ENCODE data around the gene KAT8.
A peak's percentile ranks its signal among the peaks of the same experiment; 100 is the strongest.
"Not testable (repeated sequence)": the region's sequence is repeated elsewhere in the genome, so short reads cannot be mapped to it uniquely, and the experiment has no call there.

KAT8 gene

DNA sequence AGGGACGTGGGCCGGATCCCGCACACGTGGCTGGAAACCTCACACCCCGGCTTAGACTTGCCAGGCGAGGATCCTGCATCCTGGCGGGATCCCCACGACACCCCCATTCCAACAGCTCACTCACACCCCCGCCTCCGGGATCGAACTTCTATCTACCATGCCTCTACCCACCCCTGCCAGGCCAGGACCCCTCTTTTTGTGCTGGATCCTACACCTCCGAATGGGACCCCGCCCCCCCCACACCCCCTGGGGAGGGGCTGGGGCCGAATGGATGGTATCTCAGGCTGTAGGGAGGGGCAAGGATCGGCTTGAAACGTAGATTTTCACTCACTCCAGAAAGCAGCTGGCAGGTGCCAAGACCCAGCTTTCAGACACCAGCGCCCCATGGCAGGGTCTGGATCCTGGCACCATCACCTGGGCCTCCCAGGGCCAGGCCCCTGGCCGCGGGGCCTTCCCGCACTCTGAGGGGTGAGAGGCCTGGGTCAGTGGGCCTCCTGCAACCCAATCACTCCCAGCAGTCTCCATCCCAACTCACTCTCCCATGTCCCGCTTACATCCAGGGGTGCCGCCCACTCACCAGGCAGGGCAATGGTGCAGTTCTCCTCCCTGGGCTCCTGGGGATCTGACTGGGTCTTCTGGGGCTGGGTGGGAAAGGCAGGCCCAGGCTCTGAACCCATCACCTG, 25.7 kb downstream of the KAT8 start:
- DNase-seq (ENCODE audit: insufficient read length, low spot score) = no peak
- no peak for FAIRE-seq

DNA sequence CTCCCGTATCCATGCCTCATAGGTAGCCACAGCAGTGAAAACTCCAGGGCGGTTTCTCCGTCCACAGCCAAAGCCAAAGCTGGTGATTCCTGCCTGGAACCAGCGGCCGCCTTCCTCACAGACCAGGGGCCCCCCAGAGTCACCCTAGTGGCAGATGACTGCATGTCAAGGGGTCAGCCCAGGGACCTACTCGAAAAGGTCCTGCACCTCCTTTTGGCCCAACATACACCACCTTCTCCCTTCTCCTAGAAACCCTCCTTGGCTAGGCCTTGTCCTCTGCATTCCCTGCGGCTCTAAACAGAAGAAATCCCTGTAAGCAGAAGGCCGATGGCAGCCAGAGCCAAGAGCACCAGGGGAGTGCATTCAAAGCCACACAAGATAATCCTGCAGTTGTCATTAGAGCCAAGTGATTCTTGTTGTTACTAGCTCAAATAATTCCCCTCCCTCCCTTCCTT, 26.3 kb downstream of the KAT8 start:
- DNase-seq (ENCODE audit: insufficient read length, low spot score) = no peak

DNA sequence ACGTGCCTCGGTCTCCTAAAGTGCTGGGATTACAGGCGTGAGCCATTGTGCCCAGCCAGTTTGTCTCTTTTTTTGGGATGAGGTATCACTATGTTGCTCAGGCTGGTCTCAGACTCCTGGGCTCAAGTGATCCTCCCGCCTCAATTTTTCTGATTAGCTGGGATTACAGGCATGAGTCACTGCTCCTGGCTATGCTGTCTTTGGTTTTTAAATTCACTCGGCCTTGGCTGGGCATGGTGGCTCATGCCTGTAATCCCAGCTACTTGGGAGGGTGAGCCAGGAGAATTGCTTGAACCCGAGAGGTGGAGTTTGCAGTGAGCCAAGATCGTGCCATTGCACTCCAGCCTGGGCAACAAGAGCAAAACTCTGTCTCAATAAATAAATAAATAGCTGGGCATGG, 27.0 kb downstream of the KAT8 start:
- not testable (repeated sequence) for DNase-seq (ENCODE audit: insufficient read length, low spot score); FAIRE-seq

More for the DNA sequence above, 26.3 kb downstream of the KAT8 start:
- FAIRE-seq = no peak

DNA sequence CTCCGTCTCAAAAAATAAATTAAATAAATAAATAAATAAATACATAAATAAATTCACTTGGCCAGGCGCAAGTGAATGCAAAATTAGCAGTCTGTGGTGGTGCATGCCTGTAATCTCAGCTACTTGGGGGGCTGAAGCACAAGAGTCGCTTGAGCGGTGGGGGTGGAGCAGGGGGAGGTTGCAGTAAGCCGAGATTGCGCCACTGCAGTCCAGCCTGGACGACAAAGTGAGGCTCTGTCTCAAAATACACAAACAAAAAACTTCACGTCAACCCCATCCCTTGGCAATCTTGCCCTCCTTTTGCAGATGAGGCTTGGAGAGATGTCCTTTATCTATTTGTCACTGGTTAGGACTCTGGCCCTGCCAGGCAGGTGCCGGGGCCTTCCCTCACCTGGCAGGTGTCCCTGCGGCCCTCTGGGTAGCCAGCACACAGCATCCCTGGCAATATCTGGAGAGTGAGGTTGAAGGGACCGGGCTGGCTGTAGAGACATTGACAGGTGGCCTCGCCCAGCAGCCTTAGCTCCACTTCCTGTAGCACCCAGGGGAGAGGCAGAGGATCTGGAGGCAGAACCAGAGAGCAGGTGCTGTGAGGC, 28.0 kb downstream of the KAT8 start:
- DNase-seq (ENCODE audit: insufficient read length, low spot score) (no peak), FAIRE-seq (no peak)

DNA sequence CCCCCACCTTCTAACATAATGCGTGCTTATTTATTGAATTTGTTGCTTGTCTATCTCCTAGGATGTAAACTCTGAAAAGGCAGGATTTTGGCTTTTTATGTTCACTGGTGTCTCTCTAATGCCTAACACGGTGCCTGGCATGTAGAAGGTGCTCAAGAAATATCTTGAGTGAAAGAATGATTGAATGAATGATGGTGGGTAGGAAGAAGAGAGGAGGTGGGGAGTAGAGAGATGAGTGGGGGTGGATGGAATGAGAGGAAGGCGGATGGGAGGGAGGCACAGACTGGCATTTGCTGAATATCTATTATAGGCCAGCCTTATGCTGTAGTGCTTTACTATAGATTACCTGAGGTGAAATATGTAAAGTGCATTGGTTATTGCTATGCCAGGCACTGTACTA, 30.1 kb downstream of the KAT8 start:
- DNase-seq (ENCODE audit: insufficient read length, low spot score) (no peak), FAIRE-seq (no peak)

DNA sequence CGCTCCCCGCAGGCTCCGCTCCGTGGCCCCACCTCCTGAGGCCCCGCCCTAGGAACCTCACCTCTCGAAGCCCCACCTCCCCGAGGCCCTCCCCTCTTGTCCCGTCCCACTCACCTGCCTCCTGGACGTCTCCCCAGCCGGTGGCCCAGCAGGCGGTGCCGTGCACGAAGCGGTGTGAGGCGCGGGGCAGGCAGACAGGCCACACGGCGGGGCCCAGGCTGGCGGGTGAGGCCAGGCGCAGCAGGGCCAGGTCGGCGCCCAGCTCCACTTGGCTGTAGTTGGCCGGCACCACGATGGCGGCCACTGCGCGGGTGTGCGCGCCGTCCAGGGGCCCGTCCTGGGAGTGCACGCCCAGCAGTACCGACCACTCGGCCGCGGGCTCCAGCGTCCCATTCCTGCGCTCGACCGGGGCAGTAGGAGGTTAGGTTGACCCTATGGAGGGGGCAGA, 30.8 kb downstream of the KAT8 start:
- DNase-seq (ENCODE audit: insufficient read length, low spot score) (no peak), FAIRE-seq (no peak)

DNA sequence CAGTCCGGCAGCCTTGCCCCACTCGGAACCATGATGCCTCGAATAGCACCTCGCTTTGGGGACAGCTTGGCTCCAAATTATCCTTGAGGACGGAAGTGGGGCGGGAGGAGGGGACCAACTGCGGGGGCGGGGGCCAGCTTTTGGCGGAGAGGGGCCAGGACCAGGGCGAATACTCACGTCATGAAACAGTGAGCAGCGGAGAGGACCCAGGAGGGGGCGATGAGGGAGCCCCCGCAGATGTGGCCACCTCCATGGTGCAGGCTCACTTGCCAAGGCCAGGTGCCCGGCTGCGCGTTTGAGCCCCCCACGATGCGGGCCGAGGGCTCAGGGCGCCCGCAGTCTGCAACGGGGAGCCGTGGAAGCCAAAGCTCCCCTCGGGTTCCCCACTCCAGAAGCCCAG, 31.4 kb downstream of the KAT8 start:
- no peak for DNase-seq (ENCODE audit: insufficient read length, low spot score)
- FAIRE-seq = no peak

DNA sequence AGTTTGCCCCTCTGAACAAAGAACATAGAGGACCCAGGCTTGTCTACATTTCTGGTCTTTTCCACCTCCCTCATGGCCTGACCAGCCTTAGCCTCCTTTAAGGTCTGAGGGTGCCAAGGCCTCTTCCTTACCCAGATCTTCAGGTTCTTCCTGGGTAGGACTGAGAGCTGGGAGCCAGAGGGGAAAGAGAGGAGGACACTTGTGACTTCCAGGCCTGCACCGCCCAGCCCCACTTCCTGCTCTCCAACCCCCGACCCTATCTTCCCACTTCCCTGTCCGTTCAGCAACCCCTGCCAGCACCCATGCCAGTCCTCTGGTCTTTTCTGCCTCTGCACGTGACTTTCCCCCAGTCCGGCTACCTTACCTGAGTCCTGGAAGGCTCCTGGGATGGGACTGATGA, 31.9 kb downstream of the KAT8 start:
- DNase-seq (ENCODE audit: insufficient read length, low spot score) = no peak
- no peak for FAIRE-seq

DNA sequence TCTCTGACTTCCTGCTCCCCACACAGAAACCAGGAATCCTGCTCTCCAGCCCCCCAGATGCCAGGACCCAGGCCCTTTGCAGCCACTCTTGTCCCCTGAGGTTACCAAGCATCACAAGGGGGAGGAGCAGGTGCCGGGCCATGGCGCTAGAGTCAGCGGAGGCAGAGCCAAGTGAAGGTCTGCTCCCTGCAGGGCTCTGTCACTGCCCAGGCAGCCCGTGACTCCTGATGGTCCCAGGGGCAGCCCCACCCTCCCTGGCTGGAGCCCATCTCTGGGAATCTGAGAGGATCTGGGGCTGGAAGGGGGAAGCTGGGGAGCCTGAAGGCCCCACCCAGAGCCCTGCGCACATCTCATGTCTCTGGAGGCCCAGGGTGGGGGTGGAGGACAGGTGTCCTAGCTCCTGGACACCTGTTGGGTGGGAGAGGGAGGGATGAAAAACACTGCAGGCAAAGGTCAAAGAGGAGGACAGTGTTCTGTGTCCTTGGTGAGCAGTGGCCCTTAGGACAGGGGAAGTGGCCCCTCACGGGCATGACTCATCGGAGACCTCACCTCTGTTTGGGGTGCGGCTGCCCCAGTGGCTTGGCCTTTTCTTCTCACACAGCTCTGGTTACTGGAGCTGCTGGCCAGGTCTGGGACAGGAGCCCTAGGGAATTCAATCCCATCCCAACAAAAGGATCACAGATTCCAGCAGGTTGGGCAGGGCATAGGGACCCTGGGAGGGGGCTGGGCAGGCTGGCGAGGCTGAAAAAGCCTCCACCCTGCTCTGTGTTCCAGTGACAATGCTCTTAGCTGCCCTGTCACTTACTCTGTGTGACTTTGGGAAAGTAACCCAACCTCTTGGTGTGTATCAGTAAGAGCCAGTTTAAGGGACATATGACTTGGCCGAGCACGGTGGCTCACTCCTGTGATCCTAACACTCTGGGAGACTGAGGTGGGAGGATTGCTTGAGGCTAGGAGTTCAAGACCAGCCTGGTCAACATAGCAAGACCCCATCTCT, 32.7 kb downstream of the KAT8 start, which contains the start of gene PRSS36:
Gene PRSS36, minus strand, starts transcription at position 173 of the 997 bp plus-strand sequence. Its CDS starts 31 bp downstream, at position 142.
- no peak for FAIRE-seq
- DNase-seq (ENCODE audit: insufficient read length, low spot score) = no peak

DNA sequence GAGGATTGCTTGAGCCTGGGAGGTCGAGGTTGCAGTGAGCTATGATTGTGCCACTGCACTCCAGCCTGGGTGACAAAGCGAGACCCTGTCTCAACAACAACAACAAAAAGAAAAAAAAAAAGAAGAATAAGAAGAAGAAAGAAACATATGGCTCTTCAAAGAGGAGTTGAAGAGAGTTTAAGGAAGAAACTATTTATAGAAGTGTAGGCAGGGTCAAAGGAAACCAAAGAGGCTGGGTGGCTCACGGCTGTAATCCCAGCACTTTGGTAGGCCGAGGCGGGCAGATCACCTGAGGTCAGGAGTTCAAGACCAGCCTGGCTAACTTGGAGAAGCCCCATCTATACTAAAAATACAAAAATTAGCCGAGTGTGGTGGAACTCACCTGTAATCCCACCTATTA, 33.5 kb downstream of the KAT8 start:
- FAIRE-seq; DNase-seq (ENCODE audit: insufficient read length, low spot score): not testable (repeated sequence)

DNA sequence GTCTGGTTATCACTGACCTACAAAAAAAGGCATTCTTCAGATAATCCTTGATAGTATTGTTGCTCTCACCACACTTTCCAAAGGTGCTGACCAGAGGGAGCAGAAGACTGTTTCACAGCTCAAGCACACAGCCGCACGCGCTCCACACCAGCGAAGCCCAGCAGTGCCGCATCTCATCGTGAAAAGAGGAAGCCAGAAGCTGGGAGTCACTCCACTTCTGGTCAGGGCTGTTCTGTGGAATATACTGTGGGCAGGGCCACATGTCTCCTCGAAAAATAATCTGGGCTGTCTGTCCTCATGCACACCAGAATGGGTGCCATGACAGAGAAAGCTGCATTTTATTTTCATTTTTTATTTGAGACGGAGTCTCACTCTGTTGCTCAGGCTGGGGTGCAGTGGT, 39.7 kb downstream of the KAT8 start:
- DNase-seq (ENCODE audit: insufficient read length, low spot score) = no peak
- FAIRE-seq = no peak

DNA sequence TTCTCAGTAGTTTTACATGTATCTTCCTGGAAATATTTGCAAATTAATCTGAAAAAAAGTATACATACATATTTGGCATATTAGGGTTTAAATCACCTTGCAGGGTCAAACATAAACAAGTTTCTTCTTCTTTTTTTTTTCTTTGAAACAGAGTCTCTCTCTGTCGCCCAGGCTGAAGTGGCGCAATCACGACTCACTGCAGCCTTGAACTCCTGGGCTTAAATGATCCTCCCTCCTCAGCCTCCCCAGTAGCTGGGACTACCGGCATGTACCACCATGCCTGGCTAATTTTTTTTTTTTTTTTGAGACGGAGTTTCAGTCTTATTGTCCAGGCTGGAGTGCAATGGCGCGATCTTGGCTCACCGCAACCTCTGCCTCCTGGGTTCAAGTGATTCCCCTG, 49.9 kb downstream of the KAT8 start:
- FAIRE-seq (no peak), DNase-seq (ENCODE audit: insufficient read length, low spot score) (no peak)

DNA sequence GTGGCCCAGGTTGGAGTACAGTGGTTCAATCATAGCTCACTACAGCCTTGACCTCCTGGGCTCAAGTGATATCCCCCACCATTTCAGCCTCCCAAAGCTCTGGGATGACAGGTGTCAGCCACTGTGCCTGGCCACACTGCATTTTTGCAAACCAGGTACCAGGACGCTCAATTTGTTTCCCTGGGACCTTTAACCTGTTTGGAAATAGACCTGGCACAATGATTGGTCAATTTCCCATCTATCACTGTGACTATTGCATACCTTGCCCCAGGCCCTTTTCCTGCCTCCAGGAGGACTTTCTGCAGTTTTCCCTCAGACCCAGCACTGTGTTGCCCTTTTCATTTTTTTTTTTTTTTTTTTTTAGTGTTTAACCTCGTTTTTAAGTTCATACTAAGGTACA, 51.4 kb downstream of the KAT8 start:
- DNase-seq (ENCODE audit: insufficient read length, low spot score) = no peak
- FAIRE-seq = no peak

DNA sequence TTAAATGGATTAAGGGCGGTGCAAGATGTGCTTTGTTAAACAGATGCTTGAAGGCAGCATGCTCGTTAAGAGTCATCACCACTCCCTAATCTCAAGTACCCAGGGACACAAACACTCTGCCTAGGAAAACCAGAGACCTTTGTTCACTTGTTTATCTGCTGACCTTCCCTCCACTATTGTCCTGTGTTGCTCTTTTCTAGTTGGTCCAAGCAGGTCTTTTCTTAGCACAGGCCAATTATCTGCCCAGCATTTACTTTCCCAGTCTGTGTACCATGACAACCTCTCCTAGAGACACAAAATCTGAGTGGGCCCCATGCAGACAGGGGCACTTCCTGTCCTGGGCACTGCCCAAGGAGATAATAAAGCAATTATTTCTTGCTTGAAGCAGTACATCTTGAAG, 52.6 kb downstream of the KAT8 start:
- not testable (repeated sequence) for FAIRE-seq; DNase-seq (ENCODE audit: insufficient read length, low spot score)

DNA sequence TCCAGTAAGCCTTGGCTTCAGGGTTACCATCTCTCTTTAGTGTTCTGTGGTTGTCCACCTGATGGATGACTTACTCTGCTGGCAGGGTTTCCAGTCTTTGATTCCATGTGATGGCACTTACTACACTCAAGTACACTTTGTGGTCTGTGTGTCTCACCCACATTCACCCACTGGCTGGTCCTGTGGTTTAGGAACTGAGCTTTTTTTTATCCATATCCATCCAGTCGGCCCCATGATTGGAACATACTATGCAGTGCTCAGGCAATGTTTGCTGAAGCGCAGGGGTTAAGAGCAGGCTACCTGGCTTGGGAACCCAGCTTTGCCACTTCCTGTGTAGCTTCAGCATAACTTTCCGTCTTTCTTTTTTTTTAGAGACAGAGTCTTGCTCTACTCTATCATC, 59.7 kb downstream of the KAT8 start:
- DNase-seq (ENCODE audit: insufficient read length, low spot score) = no peak
- no peak for FAIRE-seq

DNA sequence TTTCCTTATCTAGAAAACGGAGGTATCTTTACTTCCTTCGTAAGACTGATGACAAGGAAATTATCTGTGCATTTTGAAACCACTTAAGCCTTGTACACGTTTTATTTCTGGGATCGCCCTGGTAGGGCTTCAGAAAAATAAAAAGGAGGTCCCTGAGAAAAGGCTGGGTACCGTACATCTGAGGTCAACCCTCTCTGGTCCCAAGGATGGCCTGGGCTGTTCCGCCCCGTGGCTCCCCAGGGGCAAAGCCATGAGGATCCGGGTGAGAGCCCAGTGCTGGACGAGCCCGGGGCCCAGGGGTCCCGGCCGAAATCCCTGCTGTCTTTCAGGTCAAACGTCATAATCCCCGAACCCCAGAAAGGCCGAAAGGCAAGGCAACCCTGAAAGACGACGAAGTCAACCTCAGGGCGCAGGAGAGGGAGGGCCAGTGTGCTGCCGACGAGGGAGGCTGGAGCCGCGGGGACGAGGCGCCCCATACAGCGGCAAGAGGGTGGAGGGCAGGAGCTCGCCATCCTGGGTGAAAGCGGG, 61.8 kb downstream of the KAT8 start:
- FAIRE-seq (no peak), DNase-seq (ENCODE audit: insufficient read length, low spot score) (no peak)

DNA sequence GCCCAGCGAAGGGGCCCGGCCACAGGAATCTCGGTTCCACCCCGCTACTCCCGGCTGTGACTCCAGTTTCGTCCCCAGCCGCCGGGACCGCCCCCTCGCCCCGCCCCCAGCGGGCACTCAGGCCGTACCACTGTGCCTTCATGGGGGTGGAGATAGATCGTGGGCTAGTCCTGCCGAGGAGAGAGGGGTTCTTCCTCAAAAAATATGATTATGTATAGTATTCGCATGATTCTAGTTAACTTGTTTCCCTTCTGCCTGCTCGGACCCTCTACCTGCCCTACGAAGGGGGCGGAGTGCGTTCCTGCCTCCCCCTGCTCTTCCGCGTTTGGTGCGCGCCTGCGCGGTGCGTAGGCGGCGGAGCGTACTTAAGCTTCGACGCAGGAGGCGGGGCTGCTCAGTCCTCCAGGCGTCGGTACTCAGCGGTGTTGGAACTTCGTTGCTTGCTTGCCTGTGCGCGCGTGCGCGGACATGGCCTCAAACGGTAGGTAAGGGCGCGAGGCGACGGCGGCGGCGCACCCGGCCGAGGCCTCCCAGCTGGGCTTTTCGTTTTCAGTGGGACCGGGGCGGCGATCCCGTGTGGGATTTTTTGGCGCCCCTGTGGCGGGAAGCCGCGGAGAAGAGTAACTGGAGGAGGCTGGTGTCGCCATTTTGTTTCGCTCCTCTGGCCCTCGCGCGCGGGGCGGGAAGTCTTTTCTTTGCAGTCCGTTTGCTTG, 62.4 kb downstream of the KAT8 start, which contains the start of gene FUS:
Gene FUS, plus strand, starts transcription at position 393 of the 713 bp plus-strand sequence. Its CDS starts 76 bp downstream, at position 469.
- FAIRE-seq (peak; percentile 84), DNase-seq (ENCODE audit: insufficient read length, low spot score) (peak; percentile 80)

Measured in GM19239 (cell line).